Esophagus muscularis mucosa (tissue), 3 donors: ENCODE results near the gene TACSTD2.

Experiments
- CTCF ChIP-seq, 3 experiments: fragments of 200-600 bp in 2 of 3; fragments of 450-650 bp in 1 of 3; sonication (generic) in 2 of 3; IDR thresholded peaks; one replicate each; pipeline ENCODE4 v1.5.1; 2017 to 2019; ENCODE audit warnings: antibody characterized with exemption in 3 of 3, mild to moderate bottlenecking in 2 of 3, moderate library complexity in 1 of 3
- POLR2A ChIP-seq: fragments of 450-650 bp; IDR thresholded peaks from one replicate; pipeline ENCODE4 v1.6.1; 2017; ENCODE audit warnings: antibody characterized with exemption, moderate library complexity, mild to moderate bottlenecking, low read depth

DNA sequence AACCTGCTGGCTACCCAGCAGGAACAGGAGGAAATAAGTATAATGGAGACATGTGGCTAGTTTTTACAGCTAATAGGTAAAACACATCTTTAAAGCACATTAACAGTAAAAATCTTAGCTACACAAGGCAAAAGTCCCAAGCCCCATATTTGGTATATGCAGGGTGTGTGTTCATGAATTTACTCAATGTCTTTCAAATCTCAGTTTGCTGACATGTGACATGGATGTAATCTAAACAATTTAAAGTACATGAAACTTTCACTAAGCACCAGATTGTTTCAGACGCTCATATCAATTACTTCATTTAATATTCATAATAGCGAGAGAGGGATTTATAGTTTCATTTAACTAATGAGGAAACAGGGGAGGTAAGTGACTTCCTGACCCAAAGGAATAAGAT, 3.9 kb downstream of the TACSTD2 start:
- TF ChIP-seq POLR2A (no peak), CTCF (IDR thresholded peaks at IDR 0.05) (no peak)
